GM12878 (cell line): ENCODE measurements around the gene HSPA1A. TPM values are rescaled to one million over a fixed set of nuclear protein-coding genes. Genes with fewer than 3 reads are reported as not detected.

ENCODE experiments used
- ATAC-seq: fragments of 200-7000 bp; cut with Tn5 transposase; 3 replicates; pipeline ENCODE4 v1.9.1; 2020; ENCODE audit warnings: mild to moderate bottlenecking, moderate library complexity
- BruUV-seq: library from RNA; stranded (reverse); fragments of 400-500 nt; replicated peaks from 2 replicates; lab custom pipeline; 2021; lab: Mats Ljungman, UMichigan
- CTCF ChIA-PET: fragments of 300-600 bp; sonication (Branson Sonifier 250); formaldehyde crosslinking; extraction: SDS; loops from one replicate; lab custom pipeline; 2021; ENCODE audit warnings: inconsistent platforms; lab: Yijun Ruan, JAX
- POLR2A ChIA-PET: fragments of 350-600 bp; formaldehyde crosslinking; extraction: SDS; loops from one replicate; lab custom pipeline; 2021; ENCODE audit warnings: inconsistent platforms; lab: Charles Lee
- RAD21 ChIA-PET: fragments of 300-600 bp; sonication (Branson Sonifier 250); formaldehyde crosslinking; loops from one replicate; lab custom pipeline; 2023; ENCODE audit warnings: antibody characterized with exemption; ENCODE audit not compliant: unreplicated experiment; lab: Charles Lee
- SMC1A ChIA-PET: fragments of 300-600 bp; sonication (Branson Sonifier 250); formaldehyde crosslinking; loops from one replicate; lab custom pipeline; 2023; ENCODE audit not compliant: unreplicated experiment, uncharacterized antibody; lab: Charles Lee
- DNase-seq: peaks from one replicate; pipeline ENCODE4 v3.0.0-alpha.2; 2011; ENCODE audit warnings: low read depth, low spot score
- FAIRE-seq: peaks from 3 replicates; lab custom pipeline; 2011; peaks lifted over from hg19 to GRCh38; lab: Jason Lieb, UNC
- H2AFZ ChIP-seq: 2 replicates; pipeline ENCODE4 v1.6.0; 2011; ENCODE audit warnings: low read depth, low read length, control low read depth; ENCODE audit not compliant: control insufficient read depth
- H3K27ac ChIP-seq: 2 replicates; pipeline ENCODE4 v1.5.1; 2011; ENCODE audit warnings: control low read depth; ENCODE audit not compliant: control insufficient read depth, insufficient read depth
- H3K27me3 ChIP-seq, 2 experiments: replicated peaks in 1 of 2; 2 replicates each; pipeline versions ENCODE4 v1.6.0 to v1.6.1; 2011; ENCODE audit warnings: low read length in 1 of 2; ENCODE audit not compliant: control insufficient read depth in 2 of 2, insufficient read depth in 2 of 2
- H3K36me3 ChIP-seq, 2 experiments: 2 replicates each; pipeline ENCODE4 v1.5.1; 2011; ENCODE audit warnings: low read length in 1 of 2; ENCODE audit not compliant: control insufficient read depth in 2 of 2, insufficient read depth in 2 of 2
- H3K4me1 ChIP-seq: 2 replicates; pipeline ENCODE4 v1.6.1; 2011; ENCODE audit warnings: mild to moderate bottlenecking, low read length, moderate library complexity, mixed read lengths; ENCODE audit not compliant: control insufficient read depth, insufficient read depth
- H3K4me2 ChIP-seq: 2 replicates; pipeline ENCODE4 v1.6.0; 2011; ENCODE audit warnings: control low read depth; ENCODE audit not compliant: control insufficient read depth, insufficient read depth
- H3K4me3 ChIP-seq: fragments of 200-600 bp; sonication (generic); 2 replicates; pipeline ENCODE4 v1.5.1; 2016
- H3K79me2 ChIP-seq: 2 replicates; pipeline ENCODE4 v1.6.0; 2011; ENCODE audit warnings: low read length; ENCODE audit not compliant: control insufficient read depth, insufficient read depth
- H3K9ac ChIP-seq: 2 replicates; pipeline ENCODE4 v1.8.0; 2011; ENCODE audit warnings: low read length, control low read depth, mixed read lengths; ENCODE audit not compliant: control insufficient read depth, insufficient read depth
- H3K9me3 ChIP-seq: replicated peaks from 3 replicates; pipeline ENCODE4 v1.5.1; 2011; ENCODE audit warnings: mild to moderate bottlenecking, low read length; ENCODE audit not compliant: control insufficient read depth, insufficient read depth
- H4K20me1 ChIP-seq: 2 replicates; pipeline ENCODE4 v1.6.0; 2011; ENCODE audit not compliant: control insufficient read depth, insufficient read depth
- BMI1 ChIP-seq: fragments of 450-650 bp; IDR thresholded peaks from 2 replicates; pipeline ENCODE4 v1.6.1; 2016; ENCODE audit warnings: mild to moderate bottlenecking, moderate library complexity, borderline replicate concordance
- CBFB ChIP-seq: IDR thresholded peaks from 2 replicates; pipeline ENCODE4 v1.6.1; 2016; ENCODE audit warnings: antibody characterized with exemption, low read depth
- GABPA ChIP-seq: IDR thresholded peaks from 2 replicates; pipeline ENCODE4 v1.6.1; 2014; ENCODE audit warnings: antibody characterized with exemption, low read depth, mild to moderate bottlenecking, inconsistent platforms
- IKZF2 ChIP-seq, 2 experiments: fragments of 450-650 bp; IDR thresholded peaks; 2 replicates each; pipeline ENCODE4 v1.6.1; 2017; ENCODE audit warnings: mild to moderate bottlenecking in 2 of 2, moderate library complexity in 2 of 2
- MEF2A ChIP-seq: IDR thresholded peaks from 2 replicates; pipeline ENCODE4 v1.6.1; 2011; ENCODE audit warnings: low read depth, mild to moderate bottlenecking, low read length, moderate library complexity; ENCODE audit not compliant: insufficient read depth
- MTA2 ChIP-seq: fragments of 450-650 bp; IDR thresholded peaks from 2 replicates; pipeline ENCODE4 v1.6.1; 2016; ENCODE audit warnings: low read depth, mild to moderate bottlenecking, moderate library complexity
- NFYB ChIP-seq: IDR thresholded peaks from 2 replicates; pipeline ENCODE4 v1.6.1; 2011; ENCODE audit warnings: low read depth, mild to moderate bottlenecking, low read length, improper control_type of control experiment, moderate library complexity; ENCODE audit not compliant: insufficient read depth
- POLR2AphosphoS5 ChIP-seq: IDR thresholded peaks from 2 replicates; pipeline ENCODE4 v1.6.1; 2011; ENCODE audit warnings: mild to moderate bottlenecking, low read length, inconsistent platforms
- RB1 ChIP-seq: fragments of 450-650 bp; formaldehyde crosslinking; IDR thresholded peaks from 2 replicates; pipeline ENCODE4 v1.6.1; 2017; ENCODE audit warnings: mild to moderate bottlenecking, borderline replicate concordance
- SMAD1 ChIP-seq: fragments of 450-650 bp; IDR thresholded peaks from 2 replicates; pipeline ENCODE4 v1.6.1; 2018; ENCODE audit warnings: mild to moderate bottlenecking, low read depth; ENCODE audit not compliant: partially characterized antibody
- SMARCA5 ChIP-seq: fragments of 450-650 bp; IDR thresholded peaks from 2 replicates; pipeline ENCODE4 v1.6.1; 2017; ENCODE audit warnings: mild to moderate bottlenecking
- SPI1 ChIP-seq: IDR thresholded peaks from 2 replicates; pipeline ENCODE4 v1.6.1; 2011; ENCODE audit warnings: low read depth, mild to moderate bottlenecking, low read length, moderate library complexity, borderline replicate concordance; ENCODE audit not compliant: insufficient read depth
- USF2 ChIP-seq: IDR thresholded peaks from 2 replicates; pipeline ENCODE4 v1.6.1; 2011; ENCODE audit warnings: low read depth, low read length, improper control_type of control experiment, borderline replicate concordance
- YY1 ChIP-seq: IDR thresholded peaks from 2 replicates; pipeline ENCODE4 v1.6.1; 2011; ENCODE audit warnings: low read depth, mild to moderate bottlenecking, low read length
- ZNF622 ChIP-seq: fragments of 450-650 bp; IDR thresholded peaks from 2 replicates; pipeline ENCODE4 v1.6.1; 2017; ENCODE audit warnings: mild to moderate bottlenecking, inconsistent platforms
- whole genome bisulfite sequencing: methylation state at CpG from one replicate; pipeline ENCODE4 v1.1.6; 2016; ENCODE audit warnings: low lambda C conversion rate; ENCODE audit not compliant: insufficient replicate concordance, insufficient coverage; ENCODE audit errors: missing lambda C conversion rate; 5-methylcytosine and 5-hydroxymethylcytosine counted together
- in situ Hi-C: fragments of 300-500 bp; cut with MboI; formaldehyde crosslinking; loops from 9 replicates; pipeline ENCODE4 v1.14.3; 2018; ENCODE audit warnings: mixed read lengths
- intact Hi-C: fragments of 100-400 bp; cut with micrococcal nuclease; formaldehyde crosslinking; loops from one replicate; pipeline ENCODE4 v1.14.2; 2022; ENCODE audit not compliant: unreplicated experiment
- polyA plus RNA-seq, 11 experiments: library from polyadenylated mRNA; depleted of rRNA in 4 of 11; unstranded in 6 of 11; stranded (reverse) in 5 of 11; fragments of >200 nt; fragmentation: Nextera tagmentation in 4 of 11; fragmentation: Illumina TruSeq in 1 of 11; extraction: Ambion mirVana in 4 of 11; extraction: Trizol in 1 of 11; gene quantifications; 1 replicate in 1 of 11; 2 replicates in 10 of 11; pipeline versions ENCODE4 v1.2.1 to v1.2.3, GENCODE V29; 2011 to 2016; ENCODE audit warnings: inconsistent platforms in 2 of 11, missing spikeins in 2 of 11, low read depth in 1 of 11
- total RNA-seq, 4 experiments: library from RNA; depleted of rRNA in 3 of 4; stranded (reverse); fragments of >200 nt in 3 of 4; fragmentation: Illumina TruSeq in 1 of 4; extraction: Trizol in 1 of 4; gene quantifications; 2 replicates each; pipeline versions ENCODE4 v1.2.1 to v1.2.3, GENCODE V29; 2013 to 2021

Gene HSPA1A
- total and polyA plus RNA-seq, 10 of the 15 experiments (the other 5 are each of a cell fraction or from before 2014, with no cell fraction given) = 0.29 to 51.8 (median 17.5) TPM

- no peak for ATAC-seq
- H3K36me3 ChIP-seq = no peaks in the 10 kb centered on the region
- no peak overlapping the region for H3K9ac ChIP-seq
- SMC1A ChIA-PET = interaction anchor here (1.6 kb wide), 1 partner anchor 30 kb away, joined by 3 read pairs; no protein-coding TSS in a partner anchor
- BruUV-seq = no TSS peak
- POLR2A ChIA-PET = no interaction called here
- H3K4me1 ChIP-seq = no peaks in the 10 kb centered on the region
- no peak overlapping the region for H3K27ac ChIP-seq
- H3K27me3 ChIP-seq = no peaks in the 10 kb centered on the region
- no peak overlapping the region for H3K4me2 ChIP-seq
- in situ Hi-C loops (no loop called here), intact Hi-C loops (no loop called here)
- 78% methylated on average over 6 of the region's 6 CpGs for WGBS
- no peaks in the 10 kb centered on the region for H4K20me1 ChIP-seq
- H3K9me3 ChIP-seq = no peaks in the 10 kb centered on the region
- no peak overlapping the region for H3K4me3 ChIP-seq
- no peak for DNase-seq
- CTCF ChIA-PET = interaction anchor here (9.2 kb wide), 1 partner anchor 33 kb away, joined by 208 read pairs; the partner anchor contains the start of genes CLIC1, DDAH2 and MSH5
- no peak overlapping the region for H2AFZ ChIP-seq
- RAD21 ChIA-PET = no interaction called here
- H3K79me2 ChIP-seq = no peaks in the 10 kb centered on the region
- TF ChIP-seq CBFB (no peak), SPI1 (no peak), SMARCA5 (no peak)
- FAIRE-seq = no peak
Observed at GRCh38 chr6:31767096-31767645, 48.2 kb upstream of the HSPA1A start.

- Histone ChIP-seq H3K79me2 (no peaks in the 10 kb centered on the region), H3K9me3 (no peaks in the 10 kb centered on the region), H2AFZ (no peak overlapping the region), H3K9ac (no peak overlapping the region), H3K27me3 (no peaks in the 10 kb centered on the region), H3K36me3 (no peaks in the 10 kb centered on the region), H4K20me1 (no peaks in the 10 kb centered on the region), H3K27ac (no peak overlapping the region), H3K4me1 (no peaks in the 10 kb centered on the region), H3K4me3 (no peak overlapping the region), H3K4me2 (no peak overlapping the region)
- FAIRE-seq (no peak), DNase-seq (no peak), ATAC-seq (no peak)
- BruUV-seq = no TSS peak
- in situ Hi-C loops = no loop called here
- 91% methylated on average over 18 of the region's 18 CpGs for WGBS
- ChIA-PET SMC1A (interaction anchor here (1.0 to 4.8 kb wide), 11 partner anchors 19 to 130 kb away, joined by 3 to 42 read pairs (median 4); partner anchors contain the start of genes CLIC1, DDAH2, LY6G5C and MSH5), RAD21 (interaction anchor here (0.7 to 3.6 kb wide), 9 partner anchors 29 to 146 kb away, joined by 4 to 44 read pairs (median 5); partner anchors contain the start of genes ABHD16A, DDAH2, GPANK1 and MSH5), POLR2A (interaction anchor here (0.5 to 3.0 kb wide), 4 partner anchors 31 to 64 kb away, joined by 3 to 27 read pairs (median 5); partner anchors contain the start of genes CLIC1, HSPA1B and MSH5), CTCF (interaction anchor here (0.7 to 9.2 kb wide), 18 partner anchors 10 to 192 kb away, joined by 3 to 208 read pairs (median 10); partner anchors contain the start of genes CLIC1, DDAH2, HSPA1A and HSPA1L)
- intact Hi-C loops = loop anchor here (1.0 to 2.0 kb wide), 2 partner anchors 40 to 88 kb away; partner anchors contain the start of gene DDAH2
- TF ChIP-seq SMAD1 = no peak
- no peak for TF ChIP-seq YY1
- no peak for TF ChIP-seq MEF2A
- TF ChIP-seq GABPA = no peak
- no peak for TF ChIP-seq USF2
- TF ChIP-seq POLR2AphosphoS5 = no peak
- TF ChIP-seq NFYB = no peak
- no peak for TF ChIP-seq IKZF2 (IDR thresholded peaks at IDR 0.05)
- no peak for TF ChIP-seq MTA2
- TF ChIP-seq RB1 = no peak
- no peak for TF ChIP-seq BMI1
- TF ChIP-seq ZNF622 = no peak
Observed at GRCh38 chr6:31768363-31769257, 46.7 kb upstream of the HSPA1A start.
